K562 (cell line): ENCODE data around the gene CRABP1. TPM values are rescaled to one million over a fixed set of nuclear protein-coding genes. Genes with fewer than 3 reads are reported as not detected.

ENCODE experiments used
- DEAF1 ChIP-seq: fragments of 450-650 bp; formaldehyde crosslinking; IDR thresholded peaks from 2 replicates; pipeline ENCODE4 v1.4.0; 2020; ENCODE audit warnings: mild to moderate bottlenecking, moderate library complexity
- DIDO1 ChIP-seq: fragments of 450-650 bp; IDR thresholded peaks from 2 replicates; pipeline ENCODE4 v1.6.1; 2016; ENCODE audit warnings: low read depth, missing biosample characterization, missing genetic modification characterization
- E2F5 ChIP-seq: sonication (generic); formaldehyde crosslinking; IDR thresholded peaks from 2 replicates; pipeline ENCODE4 v1.8.0; 2022; ENCODE audit warnings: mild to moderate bottlenecking, missing genetic modification reagents
- ILF3 ChIP-seq: fragments of 450-650 bp; IDR thresholded peaks from 2 replicates; pipeline ENCODE4 v1.6.1; 2018; ENCODE audit warnings: antibody characterized with exemption, mild to moderate bottlenecking, moderate library complexity, borderline replicate concordance
- KLF6 ChIP-seq: fragments of 250-450 bp; sonication (Bioruptor Pico); IDR thresholded peaks from 2 replicates; pipeline ENCODE4 v1.4.0; 2020; ENCODE audit warnings: mild to moderate bottlenecking, moderate library complexity, borderline replicate concordance
- MYC ChIP-seq, 2 experiments: fragments of 250-450 bp in 1 of 2; sonication (Bioruptor Pico) in 1 of 2; IDR thresholded peaks; 2 replicates each; pipeline versions ENCODE4 v1.5.1 to v1.6.1; 2012 to 2021; ENCODE audit warnings: low read depth in 2 of 2, borderline replicate concordance in 1 of 2, improper control_type of control experiment in 1 of 2, low read length in 1 of 2, mild to moderate bottlenecking in 1 of 2, moderate library complexity in 1 of 2
- NEUROD1 ChIP-seq: fragments of 150-350 bp; IDR thresholded peaks from 2 replicates; pipeline ENCODE4 v1.6.1; 2014; ENCODE audit warnings: borderline replicate concordance, low read length, low read depth; ENCODE audit not compliant: partially characterized antibody
- RAD21 ChIP-seq, 2 experiments: fragments of 250-450 bp in 1 of 2; fragments of 450-650 bp in 1 of 2; sonication (Bioruptor Pico) in 1 of 2; formaldehyde crosslinking in 1 of 2; IDR thresholded peaks in 1 of 2; conservative IDR thresholded peaks in 1 of 2; 2 replicates each; pipeline versions ENCODE4 v1.4.0 to v1.8.0; 2020 to 2022; ENCODE audit warnings: mild to moderate bottlenecking in 2 of 2, moderate library complexity in 1 of 2
- RCOR1 ChIP-seq, 2 experiments: IDR thresholded peaks; 2 replicates each; pipeline ENCODE4 v1.6.1; 2012; ENCODE audit warnings: low read depth in 2 of 2, low read length in 2 of 2, borderline replicate concordance in 1 of 2, improper control_type of control experiment in 1 of 2
- TCF15 ChIP-seq: fragments of 250-450 bp; sonication (Bioruptor Pico); IDR thresholded peaks from 2 replicates; pipeline ENCODE4 v1.8.0; 2022; ENCODE audit warnings: moderate library complexity, mild to moderate bottlenecking, inconsistent platforms
- ZMIZ1 ChIP-seq, 2 experiments: fragments of 150-350 bp in 1 of 2; IDR thresholded peaks; 2 replicates each; pipeline ENCODE4 v1.6.1; 2012 to 2016; ENCODE audit warnings: low read depth in 2 of 2, low read length in 2 of 2, mild to moderate bottlenecking in 1 of 2, moderate library complexity in 1 of 2
- ZNF263 ChIP-seq: sonication (generic); formaldehyde crosslinking; IDR thresholded peaks from 2 replicates; pipeline ENCODE4 v1.8.0; 2022; ENCODE audit warnings: mild to moderate bottlenecking, missing genetic modification reagents, borderline replicate concordance
- ZNF592 ChIP-seq: fragments of 450-650 bp; IDR thresholded peaks from 2 replicates; pipeline ENCODE4 v1.6.1; 2017; ENCODE audit warnings: antibody characterized with exemption, mild to moderate bottlenecking
- polyA plus RNA-seq, 8 experiments: library from polyadenylated mRNA; depleted of rRNA in 4 of 8; stranded (reverse) in 5 of 8; unstranded in 3 of 8; fragments of >200 nt; fragmentation: Nextera tagmentation in 2 of 8; fragmentation: Illumina TruSeq in 1 of 8; extraction: Ambion mirVana in 2 of 8; extraction: Trizol in 1 of 8; gene quantifications; 2 replicates each; pipeline versions ENCODE4 v1.2.1 to v1.2.3, GENCODE V29; 2011 to 2014; ENCODE audit warnings: inconsistent platforms in 1 of 8, missing spikeins in 1 of 8
- total RNA-seq, 7 experiments: library from RNA; depleted of rRNA in 6 of 7; stranded (reverse); fragments of >200 nt in 6 of 7; fragmentation: Illumina TruSeq in 2 of 7; extraction: Trizol in 2 of 7; gene quantifications; 2 replicates each; pipeline versions ENCODE4 v1.2.1 to v1.2.3, GENCODE V29; 2011 to 2021; ENCODE audit warnings: low replicate concordance in 1 of 7

Gene CRABP1
- total and polyA plus RNA-seq, 9 of the 15 experiments (the other 6 are each of a cell fraction or from before 2014, with no cell fraction given), result 0.60 TPM; not detected in 8

GRCh38 chr15:78308422-78309032, 31.6 kb upstream of the CRABP1 start (continued):
- TF ChIP-seq ZMIZ1 (IDR thresholded peaks at IDR 0.05; ENCODE audit: low read depth in 2 of 2, low read length in 2 of 2) (no peak), ILF3 (no peak), E2F5 (CRISPR knock-in tag) (no peak), NEUROD1 (no peak), RAD21 (CRISPR knock-in tag; conservative IDR thresholded peaks at IDR 0.05 in 1 of 2, IDR thresholded peaks at IDR 0.05 in 1 of 2) (peak; percentile 64 to 89), ZNF592 (no peak), MYC (IDR thresholded peaks at IDR 0.05; ENCODE audit: low read depth, low read length) (0 out of 2 replicates have a peak, but pooled peaks have one; percentile 11), MYC (CRISPR knock-in tag; IDR thresholded peaks at IDR 0.05; ENCODE audit: borderline replicate concordance, low read depth) (no peak), RCOR1 (IDR thresholded peaks at IDR 0.05; ENCODE audit: borderline replicate concordance in 1 of 2, low read depth in 2 of 2, low read length in 2 of 2) (0 out of 4 replicates have a peak, but pooled peaks of 1 of the 2 experiments have one; percentile 19), TCF15 (no peak), KLF6 (CRISPR knock-in tag) (no peak), DIDO1 (tag) (no peak), ZNF263 (CRISPR knock-in tag) (no peak), DEAF1 (CRISPR knock-in tag) (peak; percentile 47; the same call in 1 of the 2 replicates)
